ENCODE data around the gene TWIST1.

DNA sequence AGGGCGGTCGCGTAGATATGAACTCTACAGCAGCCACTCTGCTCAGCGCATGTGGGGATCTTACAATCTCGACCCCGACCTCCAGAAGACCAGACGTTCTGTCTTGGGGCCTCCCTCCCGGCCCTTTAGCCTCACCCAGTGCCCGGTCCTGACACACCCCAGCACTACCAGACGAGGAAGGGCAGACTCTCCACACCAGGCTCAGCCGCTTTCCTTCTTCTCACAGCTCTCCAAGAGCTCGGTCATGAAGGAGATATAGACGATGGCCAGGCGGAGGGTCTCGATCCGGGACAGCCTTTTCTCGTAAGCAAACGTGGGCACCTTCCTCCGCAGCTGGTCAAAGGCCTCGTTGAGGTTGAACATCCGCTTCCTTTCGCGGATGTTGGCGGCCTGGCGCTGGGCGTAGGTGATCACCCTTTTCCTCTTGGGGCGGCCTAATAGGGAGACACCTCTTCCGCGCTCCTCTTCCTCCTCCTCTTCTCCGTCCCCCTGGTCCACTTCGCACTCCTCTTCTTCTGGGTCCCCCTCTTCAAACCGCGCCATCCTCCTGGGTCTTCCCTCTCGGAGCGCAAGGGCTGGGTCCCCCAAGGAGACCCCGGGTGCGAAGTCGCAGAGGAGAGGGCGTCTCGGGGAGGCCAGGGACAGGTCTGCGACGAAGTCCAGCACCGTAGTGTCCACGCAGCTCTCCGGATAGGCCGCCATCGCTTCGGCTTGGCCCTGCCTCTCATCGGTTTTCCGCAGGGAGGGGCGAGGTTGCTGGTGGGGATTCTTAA lies 27.4 kb upstream of the TWIST1 start, which contains the start of gene FERD3L:
- TF ChIP-seq, protein P1, sequence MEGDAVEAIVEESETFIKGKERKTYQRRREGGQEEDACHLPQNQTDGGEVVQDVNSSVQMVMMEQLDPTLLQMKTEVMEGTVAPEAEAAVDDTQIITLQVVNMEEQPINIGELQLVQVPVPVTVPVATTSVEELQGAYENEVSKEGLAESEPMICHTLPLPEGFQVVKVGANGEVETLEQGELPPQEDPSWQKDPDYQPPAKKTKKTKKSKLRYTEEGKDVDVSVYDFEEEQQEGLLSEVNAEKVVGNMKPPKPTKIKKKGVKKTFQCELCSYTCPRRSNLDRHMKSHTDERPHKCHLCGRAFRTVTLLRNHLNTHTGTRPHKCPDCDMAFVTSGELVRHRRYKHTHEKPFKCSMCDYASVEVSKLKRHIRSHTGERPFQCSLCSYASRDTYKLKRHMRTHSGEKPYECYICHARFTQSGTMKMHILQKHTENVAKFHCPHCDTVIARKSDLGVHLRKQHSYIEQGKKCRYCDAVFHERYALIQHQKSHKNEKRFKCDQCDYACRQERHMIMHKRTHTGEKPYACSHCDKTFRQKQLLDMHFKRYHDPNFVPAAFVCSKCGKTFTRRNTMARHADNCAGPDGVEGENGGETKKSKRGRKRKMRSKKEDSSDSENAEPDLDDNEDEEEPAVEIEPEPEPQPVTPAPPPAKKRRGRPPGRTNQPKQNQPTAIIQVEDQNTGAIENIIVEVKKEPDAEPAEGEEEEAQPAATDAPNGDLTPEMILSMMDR (IDR thresholded peaks at IDR 0.05; ENCODE audit: insufficient read depth, low read length) = no peak
- no peak for TF ChIP-seq POLR2AphosphoS5 (IDR thresholded peaks at IDR 0.05; ENCODE audit: low read depth)
- TF ChIP-seq SPI1 (IDR thresholded peaks at IDR 0.05; ENCODE audit: borderline replicate concordance, low read depth) = no peak
